ENCODE measurements around the gene NMNAT2.

DNA sequence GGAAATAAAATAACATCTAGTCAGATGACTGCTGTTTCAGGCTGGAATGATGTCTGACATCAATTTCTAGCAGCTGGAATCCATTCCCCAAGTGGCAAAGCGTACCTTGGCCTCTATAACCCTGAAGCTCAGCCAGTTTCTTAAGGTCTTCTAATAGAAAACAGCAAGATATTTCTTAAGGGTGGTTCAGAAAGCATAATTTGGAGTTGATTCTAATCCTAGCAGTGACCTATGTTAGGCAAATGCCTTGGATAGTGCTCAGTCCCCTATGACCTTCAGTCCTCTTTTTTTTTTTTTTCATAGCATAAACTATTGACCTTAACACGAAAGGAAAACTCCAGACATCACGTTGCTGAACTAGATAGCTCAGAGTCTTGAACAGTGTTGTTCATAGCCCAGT lies 175.6 kb downstream of the NMNAT2 start:
- TF ChIP-seq, protein P1, sequence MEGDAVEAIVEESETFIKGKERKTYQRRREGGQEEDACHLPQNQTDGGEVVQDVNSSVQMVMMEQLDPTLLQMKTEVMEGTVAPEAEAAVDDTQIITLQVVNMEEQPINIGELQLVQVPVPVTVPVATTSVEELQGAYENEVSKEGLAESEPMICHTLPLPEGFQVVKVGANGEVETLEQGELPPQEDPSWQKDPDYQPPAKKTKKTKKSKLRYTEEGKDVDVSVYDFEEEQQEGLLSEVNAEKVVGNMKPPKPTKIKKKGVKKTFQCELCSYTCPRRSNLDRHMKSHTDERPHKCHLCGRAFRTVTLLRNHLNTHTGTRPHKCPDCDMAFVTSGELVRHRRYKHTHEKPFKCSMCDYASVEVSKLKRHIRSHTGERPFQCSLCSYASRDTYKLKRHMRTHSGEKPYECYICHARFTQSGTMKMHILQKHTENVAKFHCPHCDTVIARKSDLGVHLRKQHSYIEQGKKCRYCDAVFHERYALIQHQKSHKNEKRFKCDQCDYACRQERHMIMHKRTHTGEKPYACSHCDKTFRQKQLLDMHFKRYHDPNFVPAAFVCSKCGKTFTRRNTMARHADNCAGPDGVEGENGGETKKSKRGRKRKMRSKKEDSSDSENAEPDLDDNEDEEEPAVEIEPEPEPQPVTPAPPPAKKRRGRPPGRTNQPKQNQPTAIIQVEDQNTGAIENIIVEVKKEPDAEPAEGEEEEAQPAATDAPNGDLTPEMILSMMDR (IDR thresholded peaks at IDR 0.05; ENCODE audit: insufficient read depth, low read depth, low read length), result no peak
- no peak for TF ChIP-seq EZH2 (IDR thresholded peaks at IDR 0.05; ENCODE audit: insufficient read depth, low read length)
